Right lung (tissue), 5 donors: ENCODE data around the gene STS. TPM values are rescaled to one million over a fixed set of nuclear protein-coding genes. Genes with fewer than 3 reads are reported as not detected.

Experiments used
- DNase-seq, 2 donors: peaks; one replicate each; pipeline ENCODE4 v3.0.0-alpha.2; 2013
- polyA plus RNA-seq, 5 donors: library from polyadenylated mRNA; unstranded; fragments of 120-200 nt; gene quantifications; one replicate each; pipeline versions ENCODE4 v1.2.1 to v1.2.3, GENCODE V29; 2013; ENCODE audit warnings: inconsistent platforms in 1 of 5, low replicate concordance in 1 of 5; ENCODE audit not compliant: insufficient read length in 5 of 5, insufficient read depth in 1 of 5

STS gene
- polyA plus RNA-seq, 5 donors, result 4.9 to 6.6 (median 5.4) TPM

DNA sequence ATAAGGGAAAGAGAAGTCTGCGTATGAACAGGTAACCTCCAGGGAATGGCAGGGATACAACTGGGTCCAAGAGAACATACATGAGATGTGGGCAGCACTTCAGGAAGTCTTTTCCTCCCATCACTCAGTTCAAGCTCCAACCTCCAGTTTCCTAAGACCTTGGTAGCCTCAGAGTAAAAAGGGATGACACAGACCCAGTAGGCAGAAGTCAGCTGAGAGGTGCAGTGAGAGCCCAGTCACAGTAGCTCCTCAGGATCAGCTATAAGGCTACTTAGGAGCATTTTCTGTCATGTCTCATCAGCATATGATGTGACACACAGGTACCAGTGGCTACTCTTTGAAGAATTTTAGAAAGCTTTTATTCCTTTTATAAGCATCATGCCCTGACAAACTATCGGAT is 12.5 kb upstream of the STS start:
- no peak for DNase-seq

DNA sequence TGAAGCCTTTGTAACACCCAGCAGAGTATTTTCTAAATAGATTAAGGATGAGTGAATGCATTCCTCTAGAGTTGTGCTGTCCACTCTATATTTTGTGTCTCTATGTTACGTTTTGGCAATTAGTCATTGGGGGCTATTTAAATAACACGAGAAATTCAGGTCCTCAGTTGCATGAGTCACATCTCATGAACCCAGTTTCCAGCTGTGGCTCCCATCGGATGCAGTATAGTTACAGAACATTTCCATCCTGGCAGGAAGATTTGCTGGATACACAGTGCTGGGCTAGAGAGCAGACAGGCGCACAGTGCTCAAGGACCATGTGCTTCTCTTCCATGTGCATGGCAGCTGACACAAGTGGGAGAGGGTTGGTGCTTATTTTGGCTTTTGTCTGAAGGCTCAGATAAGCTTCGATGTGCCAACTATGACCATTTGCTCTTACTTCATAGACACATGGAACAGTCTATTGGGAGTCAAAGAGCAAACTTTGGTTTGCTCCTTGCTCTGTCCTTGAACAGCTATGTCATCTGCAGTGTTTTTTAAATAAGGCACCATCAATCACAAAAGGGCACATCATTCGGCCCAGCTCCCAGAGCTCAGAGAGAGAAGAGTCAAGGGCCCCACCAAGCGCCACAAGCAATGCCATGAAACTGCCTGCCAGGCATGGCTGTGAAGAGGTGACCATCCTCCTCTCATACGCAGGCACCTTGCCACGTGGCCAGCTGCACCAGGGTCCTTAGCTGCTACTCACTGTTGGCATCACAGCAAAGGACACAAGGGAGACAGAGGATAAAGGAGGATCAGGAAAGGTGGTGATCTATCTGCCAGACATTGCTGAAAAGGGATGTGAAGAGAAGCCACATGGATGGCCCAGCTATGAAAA is 8.1 kb upstream of the STS start:
- no peak for DNase-seq

DNA sequence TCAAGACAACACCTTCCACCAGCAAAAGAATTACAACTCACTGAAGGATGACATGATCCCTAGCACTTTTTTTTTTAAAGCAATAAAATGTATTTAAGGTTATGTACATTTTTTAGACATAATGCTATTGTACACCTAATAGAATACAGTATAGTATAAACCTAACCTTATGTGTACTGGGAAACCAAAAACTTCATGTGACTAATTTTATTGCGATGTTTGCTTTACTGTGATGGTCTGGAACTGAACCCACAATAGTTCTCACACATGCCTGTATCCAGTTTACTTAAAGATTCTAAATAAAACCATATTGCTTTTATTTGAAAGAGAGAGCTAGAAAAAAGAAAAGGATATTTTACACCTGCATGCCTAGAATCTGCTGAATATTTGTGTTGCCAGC is 4.4 kb upstream of the STS start:
- no peak for DNase-seq

DNA sequence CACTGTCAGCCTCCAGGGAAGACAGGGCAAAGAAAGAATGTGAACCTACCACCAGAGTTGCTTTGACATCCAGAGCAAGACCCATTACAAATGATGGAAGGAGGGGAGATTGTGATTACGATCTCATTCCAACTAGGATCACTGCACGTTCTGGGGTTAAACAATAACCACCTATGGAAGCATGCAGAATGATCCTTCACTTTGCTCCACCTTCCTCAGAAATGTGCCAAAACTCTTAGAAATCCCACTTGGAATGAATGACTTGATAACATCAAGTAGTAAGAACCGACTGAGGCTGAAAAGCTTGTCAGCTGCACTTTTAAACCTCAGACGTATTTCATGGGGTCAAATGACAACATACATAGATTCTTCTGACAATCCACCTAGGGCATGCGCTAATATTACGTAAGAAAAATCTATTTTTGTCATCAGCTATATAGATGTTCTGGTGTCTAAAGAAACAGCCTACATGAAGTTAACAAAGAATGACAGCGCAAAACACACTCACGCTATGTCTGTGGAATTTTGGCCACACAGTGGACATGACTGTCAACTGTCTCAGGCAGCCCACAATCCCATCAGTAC is 3.5 kb upstream of the STS start:
- no peak for DNase-seq

DNA sequence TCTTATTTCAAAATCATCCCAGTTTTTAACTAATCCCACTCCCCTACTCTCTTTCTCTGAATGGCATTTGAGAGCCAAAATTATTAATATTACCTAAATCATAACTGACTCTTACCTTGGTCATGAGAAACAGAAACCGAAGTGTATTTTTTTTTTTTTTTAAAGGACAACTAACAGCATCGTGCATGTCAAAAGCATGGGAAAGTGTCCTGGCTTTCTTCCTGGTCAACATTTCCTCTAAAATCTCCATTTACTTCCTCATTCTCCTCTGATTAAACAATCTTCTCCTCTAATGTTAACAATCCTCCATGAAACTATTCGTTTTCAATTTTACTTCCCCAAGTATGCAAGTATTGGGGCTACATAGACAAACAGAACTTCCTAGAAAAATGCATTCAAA is 2.1 kb upstream of the STS start:
- DNase-seq, result no peak

DNA sequence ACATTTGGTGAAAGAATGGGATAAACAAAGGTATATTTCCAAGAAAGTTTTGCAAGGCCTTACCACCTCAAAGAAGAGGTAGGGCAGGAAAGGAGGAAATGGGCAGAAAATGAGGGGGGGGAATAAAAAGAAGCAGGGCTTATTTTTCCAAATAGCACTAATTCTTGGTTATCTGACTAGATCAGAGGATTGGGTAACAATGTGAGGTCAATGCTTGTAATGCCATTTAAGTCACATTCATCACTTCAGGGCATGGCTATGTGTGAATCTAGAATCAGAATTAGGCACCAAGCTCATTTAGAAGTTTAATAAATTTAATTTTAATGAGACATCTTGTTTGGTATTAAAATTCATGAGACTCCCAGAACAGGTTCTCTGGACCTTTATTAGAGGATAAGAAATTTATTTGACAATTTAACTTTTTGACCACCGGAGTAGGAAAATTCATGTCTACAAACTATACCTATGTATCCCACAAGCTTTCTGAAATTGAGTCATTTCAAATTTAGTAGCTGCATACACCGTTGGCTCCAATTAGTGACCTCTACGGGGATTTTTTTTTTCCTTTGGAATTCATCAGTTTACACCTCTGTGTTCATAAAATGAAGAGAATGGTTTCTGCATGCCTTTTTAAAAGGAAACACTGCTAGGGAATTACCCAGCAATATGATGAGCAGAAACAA is 1.4 kb upstream of the STS start:
- DNase-seq, result no peak

DNA sequence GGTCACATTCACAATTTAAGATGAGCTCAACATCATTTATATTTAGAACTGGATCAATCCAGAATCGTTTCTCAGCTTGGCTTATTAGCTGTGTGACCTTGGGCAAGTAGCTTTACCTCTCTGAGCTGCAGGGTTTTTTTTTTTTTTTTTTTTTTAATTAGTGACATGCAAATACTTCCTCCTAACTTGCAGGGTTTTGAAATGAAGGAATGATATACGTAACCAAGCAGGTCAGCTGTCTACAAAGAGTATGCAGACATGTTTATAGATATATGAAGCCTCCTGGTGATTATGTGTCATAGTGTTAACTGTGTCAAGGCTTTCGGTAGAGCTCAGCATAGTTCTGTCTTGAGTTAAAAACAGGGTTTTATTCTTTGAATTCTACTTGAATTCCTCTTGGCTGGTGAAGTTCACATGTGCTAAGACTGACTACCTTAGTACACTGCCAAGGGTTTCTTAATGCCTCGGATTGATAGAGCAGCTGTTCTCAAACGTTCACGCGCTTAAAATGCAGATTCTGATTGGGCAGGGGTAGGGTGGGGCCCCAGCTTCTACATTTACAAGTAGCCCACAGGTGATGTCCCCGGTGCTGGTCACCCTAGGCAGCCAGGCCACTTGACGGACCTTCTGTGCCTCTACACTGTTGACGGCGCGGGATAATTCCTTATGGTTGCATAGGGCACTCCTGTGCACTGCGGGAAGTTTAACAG is 654 bp upstream of the STS start:
- no peak for DNase-seq

DNA sequence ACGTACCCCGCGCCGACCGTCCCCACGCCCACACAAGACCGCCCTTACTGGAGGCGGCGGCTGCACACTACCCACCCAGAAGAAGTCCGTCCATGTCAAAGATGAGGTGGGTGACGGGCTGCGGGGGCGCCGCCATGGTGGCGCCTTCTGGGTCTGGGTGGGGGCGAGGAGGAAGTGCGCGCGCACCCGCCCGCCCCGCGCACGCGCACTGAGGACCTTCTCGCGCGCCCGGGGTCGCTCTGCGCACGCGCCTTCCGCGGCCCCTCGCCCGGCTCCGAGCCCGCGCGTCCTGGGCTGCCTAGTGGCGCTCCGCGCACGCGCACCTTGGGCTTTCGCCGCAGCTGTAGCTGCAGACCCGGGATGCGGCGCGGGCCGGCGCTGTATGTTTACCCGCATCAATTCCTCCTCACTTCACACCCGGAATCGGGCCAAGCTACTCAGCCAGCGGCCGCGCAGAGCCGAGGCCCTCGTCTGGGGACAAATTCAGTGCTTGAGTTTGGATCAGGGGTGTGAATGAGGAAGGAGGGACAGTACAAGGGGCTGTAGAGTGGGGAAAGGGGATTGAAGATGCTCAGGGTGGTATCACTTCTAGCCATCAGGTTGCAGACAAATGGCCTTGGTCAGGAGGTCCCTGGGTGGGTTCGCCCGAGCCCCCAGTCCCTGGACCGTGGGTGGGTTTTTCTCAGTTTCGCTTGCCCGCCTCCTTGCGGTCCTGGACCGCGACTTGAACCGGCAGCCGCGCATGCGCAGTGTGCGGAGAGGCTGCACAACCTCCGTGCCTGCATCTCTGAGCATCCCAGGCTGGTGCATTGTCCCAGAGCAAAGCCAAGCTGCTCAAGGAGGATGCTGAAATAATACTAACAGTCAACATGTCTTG is 704 bp downstream of the STS start, which contains the start of gene PUDP:
PUDP (minus strand) TSS at position 176 of the 877 bp plus-strand sequence; CDS start at position 136, 40 bp downstream.
- DNase-seq, result peak; percentile 91 to 94

DNA sequence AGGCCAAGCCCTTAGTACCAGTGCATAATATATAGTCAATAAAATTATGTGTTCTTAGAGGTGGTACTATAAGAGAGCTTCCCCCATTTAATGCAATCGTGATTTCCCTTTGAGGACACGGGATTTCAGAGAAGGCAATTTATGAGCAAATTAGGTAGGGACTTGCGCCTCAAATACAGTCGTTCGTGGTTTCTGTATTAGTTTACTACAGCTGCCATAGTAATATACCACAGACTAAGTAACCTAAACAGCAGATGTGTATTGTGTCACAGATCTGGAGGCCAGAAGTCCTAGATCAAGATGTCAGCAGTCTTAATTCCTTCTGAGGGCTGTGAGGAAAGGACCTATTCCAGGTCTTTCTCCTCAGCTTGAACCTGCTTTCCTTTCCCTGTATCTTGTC is 1.9 kb downstream of the STS start:
- DNase-seq, result no peak

DNA sequence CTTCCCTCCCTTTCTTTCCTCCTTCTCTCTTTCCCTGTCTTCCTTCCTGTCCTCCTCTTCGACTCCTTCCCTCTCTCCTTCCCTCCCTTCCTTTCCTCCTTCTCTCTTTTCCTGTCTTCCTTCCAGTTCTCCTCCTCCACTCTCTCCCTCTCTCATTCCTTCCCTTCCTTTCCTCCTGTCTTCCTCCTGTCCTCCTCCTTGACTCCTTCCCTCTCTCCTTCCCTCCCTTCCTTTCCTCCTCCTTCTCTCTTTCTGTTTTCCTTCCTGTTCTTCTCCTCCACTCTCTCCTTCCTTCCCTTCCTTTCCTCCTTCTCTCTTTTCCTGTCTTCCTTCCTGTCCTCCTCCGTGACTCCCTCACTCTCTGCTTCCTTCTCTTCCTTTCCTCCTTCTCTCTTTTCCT is 5.7 kb downstream of the STS start:
- no peak for DNase-seq

DNA sequence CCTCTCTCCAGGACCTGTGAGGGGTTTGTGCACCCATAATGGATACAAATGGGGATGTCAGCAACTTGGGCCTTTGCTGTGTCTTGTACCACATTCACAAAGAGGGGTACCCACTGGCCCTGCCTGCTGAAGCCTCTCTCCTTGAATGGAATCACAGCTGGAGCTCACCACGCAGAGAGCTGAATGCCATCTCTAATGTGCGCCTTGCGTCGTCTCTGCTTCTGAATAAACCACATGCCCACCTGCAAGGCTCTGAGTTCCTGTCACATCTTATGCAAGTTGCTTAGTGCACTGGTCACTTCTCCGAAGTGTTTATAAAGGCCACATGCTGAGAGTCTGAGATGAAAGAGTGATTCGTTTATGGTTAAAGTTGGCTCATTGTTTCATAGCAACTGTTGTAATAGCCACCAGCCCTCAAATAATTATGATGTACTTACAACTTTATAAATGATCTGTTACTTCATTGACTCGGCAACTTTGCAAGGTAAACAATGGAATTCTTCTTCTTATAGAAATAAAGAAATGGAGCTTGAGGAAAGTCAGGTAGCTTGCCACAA is 6.6 kb downstream of the STS start:
- DNase-seq, result no peak

DNA sequence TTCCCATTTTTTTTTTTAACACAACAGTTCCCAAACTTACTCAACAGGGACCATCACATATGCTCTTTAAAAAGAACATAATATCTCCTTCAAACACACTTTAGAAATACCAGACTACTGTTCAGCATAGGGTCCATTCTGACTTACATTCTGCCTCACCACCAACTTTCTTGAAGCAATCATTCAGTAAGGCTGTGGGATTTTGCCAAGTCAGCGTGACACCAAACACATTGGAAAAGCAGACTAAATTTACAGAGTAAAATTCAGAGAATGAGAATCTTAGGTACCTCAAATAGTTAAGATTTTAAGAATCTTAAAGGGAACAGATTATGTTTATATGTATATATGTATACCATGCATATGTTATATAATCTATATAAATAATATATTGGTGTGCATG is 7.7 kb downstream of the STS start:
- DNase-seq, result no peak

DNA sequence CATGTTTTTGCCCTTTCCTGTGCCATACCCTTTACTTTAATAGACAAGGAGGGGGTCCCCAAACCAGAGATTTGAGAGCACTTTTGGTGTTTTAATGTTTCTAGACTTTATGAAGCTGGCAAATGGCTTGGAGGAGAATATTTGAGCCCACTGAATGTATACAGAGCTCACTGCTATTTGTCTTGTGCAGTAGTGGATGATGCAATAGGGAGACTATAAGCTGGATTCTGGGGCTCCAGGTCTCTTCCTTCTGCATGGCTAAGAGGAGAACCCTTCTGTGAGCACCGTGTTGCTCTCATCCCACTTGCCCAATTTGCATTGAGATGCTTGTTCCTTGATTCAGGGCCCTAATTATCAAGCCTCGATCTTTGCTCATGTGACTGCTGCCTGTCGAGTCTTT is 9.4 kb downstream of the STS start:
- no peak for DNase-seq

DNA sequence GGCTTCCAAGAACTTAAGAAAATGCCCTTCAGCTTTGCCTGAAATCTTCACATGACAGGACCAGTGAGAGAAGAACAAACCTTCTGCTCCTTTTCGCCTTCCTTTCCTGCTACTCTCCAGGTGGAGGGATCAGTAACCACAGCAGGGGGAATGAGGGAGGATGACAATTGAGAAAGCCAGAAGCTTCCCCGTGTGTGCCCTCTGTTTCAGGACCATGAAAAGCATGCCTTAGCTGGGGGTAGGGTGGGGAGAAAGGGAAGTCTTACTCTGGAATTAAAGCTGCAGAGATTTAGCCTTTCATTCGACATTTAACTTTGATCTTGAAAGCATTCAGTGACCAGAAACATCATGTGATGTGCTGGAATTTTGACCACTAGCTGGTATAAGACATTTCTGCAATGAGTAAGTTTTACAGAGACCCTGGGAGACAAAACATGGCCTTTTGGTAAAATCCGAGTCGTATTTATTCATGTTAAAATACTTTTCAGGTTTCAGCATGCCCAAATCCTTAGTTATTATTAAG is 11.0 kb downstream of the STS start:
- DNase-seq, result no peak

DNA sequence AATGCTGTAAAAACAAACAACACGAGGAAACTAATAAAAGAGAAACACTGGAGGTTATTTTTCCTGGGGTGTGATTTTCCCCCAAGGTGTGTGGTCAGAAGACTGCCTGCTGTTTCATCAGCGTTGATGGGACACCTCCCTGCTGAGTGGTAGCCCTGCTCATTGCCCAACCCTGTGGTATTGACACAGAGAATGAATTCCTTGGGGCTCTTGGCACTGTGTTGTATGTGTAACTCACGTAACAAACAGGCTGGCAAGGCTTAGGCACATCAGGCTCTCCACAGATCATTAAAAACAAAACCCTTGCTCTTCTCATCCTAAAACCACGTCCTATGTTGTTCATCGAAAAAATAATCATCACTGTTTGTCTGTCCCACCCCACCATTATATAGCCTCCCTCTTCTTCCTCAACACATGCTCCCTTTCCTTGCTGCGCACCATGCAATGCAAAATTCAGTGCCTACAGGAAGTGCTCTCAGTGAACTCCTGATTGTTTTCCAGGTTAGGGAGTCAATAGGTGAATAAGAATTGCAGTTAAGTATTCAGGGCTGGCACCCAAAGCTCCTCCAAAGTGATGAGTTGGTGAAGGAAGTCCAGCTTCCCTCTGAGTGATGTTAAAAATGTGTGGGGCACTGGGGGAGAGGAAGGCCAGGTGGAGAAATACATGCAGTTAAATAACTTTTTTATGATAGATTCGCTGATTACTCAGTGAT is 11.8 kb downstream of the STS start:
- DNase-seq, result no peak

DNA sequence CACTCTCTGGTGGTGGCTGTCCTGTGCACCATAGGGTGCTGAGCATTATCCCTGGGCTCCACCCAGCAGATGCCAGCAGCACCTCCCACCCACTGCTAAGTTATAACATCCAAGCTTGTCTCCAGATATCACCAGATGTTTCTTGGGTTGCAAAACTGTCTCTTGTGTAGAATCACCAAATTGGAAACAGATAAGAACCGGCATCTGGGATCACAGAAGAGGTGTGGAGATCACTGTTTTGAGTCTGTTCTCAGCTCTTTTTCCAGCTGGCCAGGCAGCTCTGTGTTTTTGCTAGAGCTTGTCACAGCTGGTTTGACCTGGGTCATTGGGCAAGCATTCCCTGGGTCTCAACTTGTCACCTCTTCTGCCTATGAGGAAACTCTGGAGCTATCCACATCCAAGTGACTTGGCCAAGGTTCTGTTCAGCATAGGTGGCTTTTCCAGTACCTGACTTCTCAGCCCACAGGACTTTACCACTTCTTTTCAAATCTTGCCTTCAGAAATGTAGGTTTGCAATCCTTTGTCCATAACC is 15.7 kb downstream of the STS start:
- no peak for DNase-seq

DNA sequence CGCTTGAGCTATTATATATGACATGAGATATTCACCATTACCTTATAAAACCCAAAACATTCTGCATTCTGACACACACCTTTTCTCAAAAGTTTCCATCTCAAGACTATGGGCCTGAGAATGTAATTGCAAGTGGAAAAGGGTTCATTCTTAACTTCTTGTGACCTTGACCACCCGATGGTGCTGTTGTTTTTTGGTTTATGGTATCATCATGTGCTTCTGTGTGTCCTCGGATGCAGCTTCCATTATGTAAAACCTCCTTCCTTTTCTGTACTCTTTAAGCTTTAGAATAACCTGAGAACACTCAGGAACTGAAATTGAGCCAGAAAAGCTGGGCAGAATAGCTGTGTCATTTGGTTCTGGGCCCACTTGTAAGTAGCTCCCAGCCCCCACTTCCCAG is 16.7 kb downstream of the STS start:
- no peak for DNase-seq

DNA sequence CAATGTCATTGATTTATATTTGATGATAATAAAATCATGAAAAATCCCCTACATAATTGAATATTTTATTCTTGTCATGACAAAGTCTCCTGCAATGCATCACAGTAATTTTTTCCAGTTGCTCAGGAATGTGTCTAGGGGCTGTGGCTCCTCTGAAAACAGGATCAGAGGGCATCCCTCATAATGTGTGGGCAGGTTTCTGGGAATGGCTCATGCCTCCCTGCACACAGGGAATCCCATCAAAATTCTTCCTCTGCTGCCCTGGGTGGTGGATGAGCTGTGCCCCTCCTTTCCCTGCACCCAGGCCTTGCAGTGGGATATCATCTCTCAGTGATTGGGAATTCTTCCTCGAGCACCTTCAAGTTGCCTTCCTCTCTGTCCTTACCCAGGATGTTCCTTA is 20.9 kb downstream of the STS start:
- no peak for DNase-seq

DNA sequence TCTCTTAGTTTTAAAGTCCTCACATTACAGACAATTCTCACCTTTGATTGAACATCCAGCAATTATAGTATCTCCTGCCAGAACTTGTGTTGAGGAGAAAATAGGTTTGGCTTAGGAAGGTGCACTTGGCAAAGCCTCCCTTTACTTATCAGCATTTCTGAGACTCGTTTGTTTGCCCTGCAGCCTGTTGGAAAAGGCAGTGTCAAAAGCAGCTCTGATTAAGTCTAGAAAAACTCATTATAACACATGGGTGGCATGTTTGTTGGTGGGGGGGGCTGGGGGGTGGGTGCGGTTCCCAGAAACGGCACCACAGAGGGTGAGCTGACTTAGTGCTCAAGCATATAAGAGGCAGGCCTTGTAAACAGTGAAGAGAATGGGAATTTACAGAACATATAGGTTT is 22.1 kb downstream of the STS start:
- DNase-seq, result no peak

DNA sequence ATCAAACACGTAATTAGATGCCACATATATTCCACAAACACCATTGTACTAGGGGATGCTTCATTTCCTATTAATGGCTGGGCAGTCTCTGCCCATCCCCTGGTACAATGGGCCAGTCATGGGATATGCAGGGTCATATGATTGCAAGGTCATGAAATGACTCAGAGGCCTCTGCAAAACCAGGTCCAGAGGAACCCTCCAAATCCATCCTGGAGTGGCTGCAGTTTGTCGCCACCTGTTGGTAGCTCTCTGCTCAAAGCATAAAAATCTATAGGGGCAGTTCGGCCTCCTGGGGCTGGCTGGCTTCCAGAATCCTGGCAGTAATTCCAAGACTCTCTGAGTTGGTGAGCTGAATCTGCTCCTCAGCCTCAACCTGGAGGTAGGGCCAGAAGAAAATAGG is 23.4 kb downstream of the STS start:
- no peak for DNase-seq
